GM19025 (cell line): ENCODE results near the gene ST3GAL3.

ENCODE experiments used
- ATAC-seq: cut with Tn5 transposase; IDR thresholded peaks from one replicate; pipeline ENCODE4 v1.9.1; 2021; ENCODE audit warnings: mild to moderate bottlenecking, low read depth, moderate library complexity; ENCODE audit not compliant: unreplicated experiment

Gene ST3GAL3

GRCh38 chr1:43783096-43783670 is 75.8 kb downstream of the ST3GAL3 start:
- no peak for ATAC-seq

GRCh38 chr1:43783671-43784205 is 76.4 kb downstream of the ST3GAL3 start:
- ATAC-seq, result no peak

GRCh38 chr1:43786201-43786958 is 79.0 kb downstream of the ST3GAL3 start:
- ATAC-seq, result no peak

- ATAC-seq, result no peak
Measured at GRCh38 chr1:43786960-43787359, 79.6 kb downstream of the ST3GAL3 start.

- ATAC-seq, result no peak
Measured at GRCh38 chr1:43789604-43790550, 82.5 kb downstream of the ST3GAL3 start.

GRCh38 chr1:43791243-43791642 is 83.9 kb downstream of the ST3GAL3 start:
- no peak for ATAC-seq

GRCh38 chr1:43796111-43796581 is 88.8 kb downstream of the ST3GAL3 start:
- ATAC-seq, result no peak

GRCh38 chr1:43797891-43798290 is 90.6 kb downstream of the ST3GAL3 start:
- ATAC-seq, result no peak

GRCh38 chr1:43799656-43800635 is 92.6 kb downstream of the ST3GAL3 start:
- no peak for ATAC-seq

- no peak for ATAC-seq
Measured at GRCh38 chr1:43800771-43801170, 93.4 kb downstream of the ST3GAL3 start.

GRCh38 chr1:43801203-43801602 is 93.9 kb downstream of the ST3GAL3 start:
- ATAC-seq, result no peak

- no peak for ATAC-seq
Measured at GRCh38 chr1:43802356-43802980, 95.1 kb downstream of the ST3GAL3 start.

GRCh38 chr1:43803105-43803504 is 95.8 kb downstream of the ST3GAL3 start:
- ATAC-seq, result no peak

GRCh38 chr1:43803646-43804045 is 96.3 kb downstream of the ST3GAL3 start:
- ATAC-seq, result no peak

GRCh38 chr1:43804569-43804968 is 97.2 kb downstream of the ST3GAL3 start:
- no peak for ATAC-seq

GRCh38 chr1:43805340-43805739 is 98.0 kb downstream of the ST3GAL3 start:
- ATAC-seq, result no peak

- ATAC-seq, result no peak
Measured at GRCh38 chr1:43806183-43806582, 98.8 kb downstream of the ST3GAL3 start.

- no peak for ATAC-seq
Measured at GRCh38 chr1:43809097-43809673, 101.8 kb downstream of the ST3GAL3 start.

- no peak for ATAC-seq
Measured at GRCh38 chr1:43812579-43812978, 105.2 kb downstream of the ST3GAL3 start.
